ENCODE data around the gene SPSB4. TPM values are rescaled to one million over a fixed set of nuclear protein-coding genes. Genes with fewer than 3 reads are reported as not detected.
A peak's percentile ranks its signal among the peaks of the same experiment; 100 is the strongest.

Gene SPSB4
- total RNA-seq, 4 donors from 2014 or later = 3.5 TPM; not detected in 3

GRCh38 chr3:141183606-141184005 is 132.5 kb downstream of the SPSB4 start:
- no peak for DNase-seq
- Histone ChIP-seq H3K27ac (no peak overlapping the region), H3K36me3 (no peaks in the 10 kb centered on the region), H3K27me3 (no peaks in the 10 kb centered on the region), H3K4me3 (no peak overlapping the region), H3K4me1 (no peaks in the 10 kb centered on the region), H3K9me3 (no peaks in the 10 kb centered on the region)
- intact Hi-C loops (cut with DNase I; ENCODE audit: low total_unique reads) = no loop called here
- no peak for TF ChIP-seq POLR2A (IDR thresholded peaks at IDR 0.05)
- TF ChIP-seq, protein P1, sequence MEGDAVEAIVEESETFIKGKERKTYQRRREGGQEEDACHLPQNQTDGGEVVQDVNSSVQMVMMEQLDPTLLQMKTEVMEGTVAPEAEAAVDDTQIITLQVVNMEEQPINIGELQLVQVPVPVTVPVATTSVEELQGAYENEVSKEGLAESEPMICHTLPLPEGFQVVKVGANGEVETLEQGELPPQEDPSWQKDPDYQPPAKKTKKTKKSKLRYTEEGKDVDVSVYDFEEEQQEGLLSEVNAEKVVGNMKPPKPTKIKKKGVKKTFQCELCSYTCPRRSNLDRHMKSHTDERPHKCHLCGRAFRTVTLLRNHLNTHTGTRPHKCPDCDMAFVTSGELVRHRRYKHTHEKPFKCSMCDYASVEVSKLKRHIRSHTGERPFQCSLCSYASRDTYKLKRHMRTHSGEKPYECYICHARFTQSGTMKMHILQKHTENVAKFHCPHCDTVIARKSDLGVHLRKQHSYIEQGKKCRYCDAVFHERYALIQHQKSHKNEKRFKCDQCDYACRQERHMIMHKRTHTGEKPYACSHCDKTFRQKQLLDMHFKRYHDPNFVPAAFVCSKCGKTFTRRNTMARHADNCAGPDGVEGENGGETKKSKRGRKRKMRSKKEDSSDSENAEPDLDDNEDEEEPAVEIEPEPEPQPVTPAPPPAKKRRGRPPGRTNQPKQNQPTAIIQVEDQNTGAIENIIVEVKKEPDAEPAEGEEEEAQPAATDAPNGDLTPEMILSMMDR (IDR thresholded peaks at IDR 0.05) = no peak

DNA sequence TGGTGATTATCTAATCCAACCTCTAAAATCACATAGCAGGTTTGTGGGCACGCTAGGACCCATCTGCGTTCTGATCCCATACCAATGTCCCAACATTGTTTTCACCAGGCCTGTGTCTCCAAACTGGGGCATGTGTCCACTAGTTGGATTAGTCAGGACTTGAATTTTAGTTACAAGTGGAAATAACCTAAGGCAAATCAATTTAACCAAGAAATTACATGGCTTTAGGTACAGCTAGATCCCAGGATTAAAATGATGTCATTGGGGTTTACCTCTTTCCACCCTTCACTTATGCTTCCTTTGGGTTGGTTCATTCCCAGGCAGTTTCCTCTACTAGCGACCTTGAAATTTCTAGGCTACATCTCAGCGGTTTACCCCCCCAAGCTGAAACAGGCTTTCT is 133.3 kb downstream of the SPSB4 start:
- no peak overlapping the region for H3K27ac ChIP-seq
- H3K4me3 ChIP-seq = no peak overlapping the region
- intact Hi-C loops (cut with DNase I; ENCODE audit: low total_unique reads) = no loop called here
- no peak for TF ChIP-seq POLR2A (IDR thresholded peaks at IDR 0.05)
- TF ChIP-seq, protein P1 (IDR thresholded peaks at IDR 0.05) = no peak
- no peak for DNase-seq
- H3K27me3 ChIP-seq = no peaks in the 10 kb centered on the region
- H3K36me3 ChIP-seq = no peaks in the 10 kb centered on the region
- no peaks in the 10 kb centered on the region for H3K9me3 ChIP-seq
- H3K4me1 ChIP-seq = no peaks in the 10 kb centered on the region

DNA sequence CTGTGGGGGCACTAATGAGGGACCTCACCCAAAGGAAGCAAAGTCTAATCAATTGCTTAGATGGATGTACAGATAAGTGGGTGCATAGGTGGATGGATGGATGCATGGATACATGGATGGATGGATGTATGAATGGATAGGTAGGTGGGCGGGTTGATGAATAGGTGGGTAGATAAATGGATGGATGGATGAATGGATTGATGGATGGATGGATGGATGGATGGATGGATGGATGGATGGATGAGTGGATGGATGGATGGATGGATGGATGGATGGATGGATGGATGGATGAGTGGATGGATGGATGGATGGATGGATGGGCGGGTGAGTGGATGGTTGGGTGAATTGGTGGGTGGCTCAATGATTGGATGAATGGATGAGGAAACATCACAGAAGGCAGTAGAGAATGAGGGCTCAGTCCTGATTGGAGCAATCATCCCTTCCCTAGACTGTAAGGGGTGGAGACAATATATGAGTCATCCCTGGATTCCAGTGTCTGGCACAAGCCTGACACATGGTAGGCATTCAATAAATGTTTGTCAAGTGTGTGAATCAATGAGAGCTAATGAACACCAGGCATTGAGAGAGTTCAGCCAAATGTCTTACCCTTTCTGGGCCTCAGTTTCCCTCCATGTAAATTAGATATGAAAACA is 140.1 kb downstream of the SPSB4 start:
- TF ChIP-seq, protein P1 (IDR thresholded peaks at IDR 0.05) = no peak
- TF ChIP-seq POLR2A (IDR thresholded peaks at IDR 0.05) = no peak
- Histone ChIP-seq H3K27me3 (no peaks in the 10 kb centered on the region), H3K4me3 (no peak overlapping the region), H3K4me1 (no peaks in the 10 kb centered on the region), H3K9me3 (no peaks in the 10 kb centered on the region), H3K36me3 (no peaks in the 10 kb centered on the region), H3K27ac (no peak overlapping the region)
- intact Hi-C loops (cut with DNase I; ENCODE audit: low total_unique reads) = loop anchor here (5.0 to 10.0 kb wide), 2 partner anchors 186 to 289 kb away; no protein-coding TSS in a partner anchor
- DNase-seq = no peak

DNA sequence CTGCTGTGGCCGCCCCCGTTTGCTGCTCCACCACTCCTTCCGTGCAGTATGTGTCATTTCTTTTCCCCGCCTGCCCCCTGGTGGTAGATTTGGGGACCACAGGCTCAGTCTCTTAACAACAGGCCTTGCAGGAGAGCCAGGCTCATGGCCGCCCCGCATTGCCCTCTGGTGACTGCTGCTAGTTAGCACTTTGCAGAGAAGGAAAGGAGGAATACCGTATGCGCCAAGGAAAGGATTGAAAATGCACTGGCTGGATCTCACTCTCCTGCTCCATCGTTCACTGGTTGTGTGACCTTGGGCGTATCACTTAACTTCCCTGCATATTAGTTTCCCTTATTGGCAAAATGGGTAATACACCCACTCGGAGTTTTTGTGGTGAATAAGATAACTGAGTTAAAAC is 141.2 kb downstream of the SPSB4 start:
- intact Hi-C loops (cut with DNase I; ENCODE audit: low total_unique reads) = loop anchor here (5.0 to 10.0 kb wide), 2 partner anchors 188 to 290 kb away; no protein-coding TSS in a partner anchor
- no peaks in the 10 kb centered on the region for H3K36me3 ChIP-seq
- TF ChIP-seq POLR2A (IDR thresholded peaks at IDR 0.05) = no peak
- TF ChIP-seq, protein P1 (IDR thresholded peaks at IDR 0.05) = peak; percentile 96 to 99 (median 99)
- H3K9me3 ChIP-seq = no peaks in the 10 kb centered on the region
- H3K27me3 ChIP-seq = no peaks in the 10 kb centered on the region
- no peak overlapping the region for H3K27ac ChIP-seq
- DNase-seq = peak; percentile 97
- H3K4me3 ChIP-seq = no peak overlapping the region
- H3K4me1 ChIP-seq = no peaks in the 10 kb centered on the region

DNA sequence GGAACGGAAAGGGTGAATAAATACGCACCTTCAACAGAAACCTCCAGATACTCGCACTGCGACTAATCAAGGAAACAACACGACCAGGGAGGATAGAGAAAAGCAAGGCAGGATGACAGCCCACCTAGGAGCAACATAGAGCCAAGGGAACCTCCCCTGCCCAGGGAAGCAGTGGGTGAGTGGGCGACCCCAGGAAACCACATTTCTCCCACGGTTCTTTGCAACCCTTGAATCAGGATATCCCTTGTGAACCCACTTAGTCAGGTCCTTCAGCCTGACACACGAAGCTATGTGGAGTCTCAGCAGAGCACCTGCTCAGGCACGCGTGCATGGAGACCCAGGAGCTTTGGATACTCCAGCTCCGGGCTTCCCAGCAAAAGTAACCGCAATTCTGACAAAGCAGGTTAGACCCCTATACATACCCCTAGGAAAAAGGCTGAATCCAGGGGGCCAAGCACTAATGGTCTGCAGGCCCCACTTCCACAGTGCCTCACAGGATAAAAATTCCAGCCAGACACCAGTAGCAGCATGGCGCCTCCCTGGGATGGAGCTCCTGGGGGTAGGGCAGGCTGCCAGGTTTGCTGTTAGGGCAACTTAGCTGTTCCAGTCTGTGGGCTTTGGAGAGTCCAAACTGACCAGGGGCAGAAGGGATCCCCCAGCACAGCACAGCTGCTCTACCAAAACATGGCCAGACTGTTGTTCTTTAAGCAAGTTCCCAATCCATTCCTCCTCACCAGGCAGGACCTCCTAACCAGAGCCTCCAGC is 142.1 kb downstream of the SPSB4 start:
- no peak overlapping the region for H3K4me3 ChIP-seq
- H3K36me3 ChIP-seq = no peaks in the 10 kb centered on the region
- DNase-seq = no peak
- no peak overlapping the region for H3K27ac ChIP-seq
- no peaks in the 10 kb centered on the region for H3K27me3 ChIP-seq
- H3K4me1 ChIP-seq = no peaks in the 10 kb centered on the region
- no peaks in the 10 kb centered on the region for H3K9me3 ChIP-seq
- TF ChIP-seq, protein P1 (IDR thresholded peaks at IDR 0.05) = no peak
- TF ChIP-seq POLR2A (IDR thresholded peaks at IDR 0.05) = no peak
- intact Hi-C loops (cut with DNase I; ENCODE audit: low total_unique reads) = loop anchor here (5.0 to 10.0 kb wide), 2 partner anchors 188 to 291 kb away; no protein-coding TSS in a partner anchor

All from uterus (tissue), 4 donors.